GM18873 (cell line): ENCODE results near the gene FNBP1.
"Not testable (repeated sequence)": the region's sequence is repeated elsewhere in the genome, so short reads cannot be mapped to it uniquely, and the experiment has no call there.

Source experiments
- ATAC-seq: cut with Tn5 transposase; IDR thresholded peaks from one replicate; pipeline ENCODE4 v1.9.1; 2021; ENCODE audit warnings: mild to moderate bottlenecking, moderate library complexity, moderate number of reproducible peaks; ENCODE audit not compliant: unreplicated experiment, low FRiP score

The FNBP1 gene

DNA sequence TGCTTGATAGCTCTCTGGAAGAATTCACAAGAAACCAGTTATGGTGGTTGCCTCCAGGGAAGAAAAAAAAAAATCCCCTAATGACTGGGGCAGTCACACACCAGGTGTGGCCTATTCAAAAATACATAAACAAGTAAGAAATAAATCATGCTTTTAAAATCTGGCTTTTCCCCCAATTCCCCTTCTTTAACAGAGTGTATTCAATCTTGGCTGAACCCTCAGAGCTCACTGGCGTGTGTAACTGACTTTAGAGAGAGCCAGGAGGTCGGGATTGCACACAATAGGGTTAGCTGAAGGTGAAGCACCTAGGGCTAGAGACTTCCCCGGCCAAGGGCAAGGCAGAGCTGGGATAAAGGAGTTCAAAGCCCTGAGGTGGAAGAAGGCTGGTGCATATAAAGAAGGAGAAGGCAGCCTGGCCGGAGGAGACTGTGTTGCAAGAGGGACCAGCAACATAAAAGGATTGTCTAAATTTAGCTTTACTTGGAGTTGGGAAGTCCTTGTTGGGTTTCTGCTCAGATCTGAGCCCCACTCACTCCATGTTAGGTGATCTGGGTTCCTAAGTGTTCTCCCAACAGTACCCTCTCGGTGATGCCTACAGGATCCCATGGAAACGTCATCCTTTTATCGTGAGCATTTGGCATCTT is 19.7 kb downstream of the FNBP1 start:
- no peak for ATAC-seq

DNA sequence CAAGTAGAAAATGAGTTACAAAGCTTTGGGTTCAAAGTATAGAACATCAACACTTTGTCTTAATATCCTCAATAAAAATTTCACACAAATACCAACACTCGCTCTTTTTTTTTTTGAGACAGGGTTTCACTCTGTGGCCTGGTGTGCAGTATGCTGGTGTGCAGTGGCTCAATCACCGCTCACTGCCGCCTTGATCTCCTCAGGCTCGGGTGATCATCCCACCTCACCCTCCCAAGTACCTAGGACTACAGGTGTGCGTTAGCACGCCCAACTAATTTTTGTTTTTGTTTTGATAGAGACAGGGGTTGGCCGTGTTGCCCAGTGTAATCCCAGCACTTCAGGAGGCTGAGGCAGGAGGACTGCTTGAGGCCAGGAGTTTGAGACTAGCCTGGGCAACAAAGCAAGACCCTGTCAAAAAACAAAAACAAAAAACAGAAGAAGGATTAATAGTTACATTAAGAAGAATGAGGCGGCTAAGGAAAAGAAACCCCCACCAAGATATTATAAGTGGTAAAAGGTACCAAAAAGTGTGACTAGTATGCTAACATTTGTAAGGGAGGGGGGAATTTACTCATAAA is 20.3 kb downstream of the FNBP1 start:
- no peak for ATAC-seq

GRCh38 chr9:130021842-130022241 is 21.1 kb downstream of the FNBP1 start:
- not testable (repeated sequence) for ATAC-seq

- no peak for ATAC-seq
These were observed 21.9 kb downstream of the FNBP1 start for GRCh38 chr9:130021123-130021522.

DNA sequence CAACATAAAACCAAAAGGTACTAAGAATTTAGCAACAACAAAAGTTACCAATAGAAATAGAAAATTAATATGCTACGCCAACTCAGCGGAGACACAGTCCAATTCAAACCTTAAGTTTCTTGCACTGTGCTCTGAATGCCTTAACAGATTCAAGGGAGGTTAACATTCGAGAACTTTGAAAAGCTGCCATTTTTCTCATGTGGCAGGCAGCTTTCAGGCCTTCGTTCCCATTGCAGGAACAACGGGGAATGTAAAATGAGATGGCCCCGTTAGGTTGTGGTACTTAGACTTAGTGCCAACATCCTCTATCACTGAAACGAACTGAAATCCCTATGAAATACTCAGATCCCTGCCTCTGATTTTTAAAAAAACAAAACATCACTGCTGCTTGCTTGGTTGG is 22.4 kb downstream of the FNBP1 start:
- ATAC-seq: no peak

GRCh38 chr9:130018265-130018664 is 24.7 kb downstream of the FNBP1 start:
- ATAC-seq: no peak

- not testable (repeated sequence) for ATAC-seq
These were observed 25.5 kb downstream of the FNBP1 start for GRCh38 chr9:130017510-130017909.

DNA sequence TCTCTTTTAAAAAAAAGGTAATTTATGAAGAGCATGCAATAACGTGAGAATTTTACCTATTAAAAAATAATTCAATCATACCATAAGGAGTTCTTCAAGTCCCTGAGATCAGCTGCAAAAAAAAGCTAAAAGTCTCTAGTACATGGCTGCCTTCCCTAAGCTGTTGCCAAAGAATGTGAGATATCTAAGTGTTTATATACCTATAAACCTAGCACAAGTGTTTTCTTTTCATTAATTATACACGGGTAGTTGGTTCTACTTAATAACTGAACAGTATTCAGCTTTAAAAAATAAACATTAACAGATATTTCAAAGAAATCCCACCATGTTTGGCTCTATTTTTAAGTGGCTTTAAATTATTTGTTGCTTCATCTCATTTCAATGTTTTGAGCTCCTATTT is 25.9 kb downstream of the FNBP1 start:
- no peak for ATAC-seq

- ATAC-seq: no peak
These were observed 27.5 kb downstream of the FNBP1 start for GRCh38 chr9:130015353-130016019.

DNA sequence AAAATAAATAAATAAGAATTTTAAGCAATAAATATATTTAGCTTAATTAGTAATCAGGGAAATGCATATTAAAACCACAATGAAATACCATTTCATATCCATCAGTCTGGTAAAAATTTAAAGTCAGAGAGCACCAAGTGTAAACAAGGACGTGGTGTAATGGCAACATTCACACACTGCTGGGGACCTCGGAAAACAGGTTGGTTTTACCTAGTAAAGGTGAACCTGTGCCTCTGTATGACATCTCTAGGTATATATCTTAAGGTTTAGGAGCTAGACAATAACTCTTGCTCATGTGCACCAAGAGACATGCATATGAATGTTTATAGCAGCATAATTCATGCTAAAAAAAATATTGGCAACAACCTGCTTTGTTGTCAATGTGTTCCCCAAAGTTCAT is 29.7 kb downstream of the FNBP1 start:
- ATAC-seq: no peak

DNA sequence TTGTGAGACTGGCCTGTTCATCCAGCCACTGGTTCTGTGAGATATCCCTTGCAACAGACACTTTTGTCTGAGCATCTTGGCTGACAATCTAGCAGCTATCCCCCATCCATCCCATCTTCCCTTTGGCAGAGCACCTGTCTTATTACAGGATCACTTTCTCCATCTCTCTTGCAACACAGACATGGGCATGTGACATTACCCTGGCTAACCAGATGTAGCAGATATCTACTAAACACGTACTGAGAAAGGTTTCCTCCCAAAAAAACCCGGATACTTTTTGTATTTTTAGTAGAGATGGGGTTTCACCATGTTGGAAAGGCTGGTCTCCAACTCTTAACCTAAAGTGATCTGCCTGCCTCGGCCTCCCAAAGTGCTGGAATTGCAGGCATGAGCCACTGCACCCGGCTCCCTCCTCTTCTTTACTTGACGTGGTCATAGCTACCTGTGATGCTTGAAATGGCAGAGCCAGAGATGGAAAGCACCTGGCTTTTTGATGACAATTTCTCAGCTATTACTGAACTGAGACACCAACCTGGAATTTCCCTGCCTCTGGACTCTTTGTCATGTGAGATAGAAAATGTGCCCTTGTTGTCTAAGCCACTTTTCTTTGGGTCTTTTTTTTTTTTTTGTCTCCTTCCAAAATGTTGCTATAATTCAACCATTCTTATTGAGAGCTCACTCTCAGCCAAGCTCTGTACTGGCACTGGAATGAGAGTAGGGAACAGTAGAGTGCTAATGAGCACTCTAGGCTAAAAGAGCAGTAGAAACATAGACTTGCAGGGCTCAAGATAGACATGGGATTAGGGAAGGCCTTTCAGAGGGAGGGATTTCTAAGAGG is 32.6 kb downstream of the FNBP1 start:
- ATAC-seq: peak; percentile 36

- not testable (repeated sequence) for ATAC-seq
These were observed 33.4 kb downstream of the FNBP1 start for GRCh38 chr9:130009546-130009945.

DNA sequence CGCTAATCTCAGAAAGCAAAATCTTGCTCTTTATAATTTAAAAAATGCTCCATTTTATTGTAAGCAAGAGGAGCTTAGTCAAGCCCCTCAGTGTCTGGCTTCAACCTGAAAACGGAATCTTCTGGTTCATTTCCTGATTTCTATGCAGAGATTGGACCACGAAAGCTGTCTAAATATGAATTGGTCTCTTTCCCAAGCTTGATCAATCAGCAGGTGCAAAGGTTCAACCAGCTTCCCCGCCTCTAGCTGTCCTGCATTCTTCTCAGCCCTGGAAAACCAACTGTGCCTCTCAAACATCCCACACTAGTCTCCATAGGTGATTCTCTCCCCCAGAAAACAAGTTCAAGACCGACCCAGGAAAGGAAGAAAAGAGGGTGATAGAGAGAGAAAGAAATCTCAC is 34.5 kb downstream of the FNBP1 start:
- ATAC-seq: no peak

DNA sequence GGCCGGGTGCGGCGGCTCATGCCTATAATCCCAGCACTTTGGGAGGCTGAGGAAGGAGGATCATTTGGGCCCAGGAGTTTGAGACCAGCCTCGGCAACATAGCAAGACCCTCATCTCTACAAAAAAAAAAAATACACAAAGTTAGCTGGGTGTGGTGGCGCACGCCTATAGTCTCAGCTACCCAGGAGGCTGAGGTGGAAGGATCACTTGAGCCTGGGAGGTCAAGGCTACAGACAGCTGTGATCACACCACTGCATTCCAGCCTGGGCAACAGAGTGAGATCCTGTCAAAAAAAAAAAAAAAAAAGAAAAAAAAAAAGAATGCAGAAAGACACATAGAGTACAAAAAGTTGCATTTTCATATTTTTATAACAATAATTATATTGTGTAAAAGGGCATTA is 36.0 kb downstream of the FNBP1 start:
- not testable (repeated sequence) for ATAC-seq

DNA sequence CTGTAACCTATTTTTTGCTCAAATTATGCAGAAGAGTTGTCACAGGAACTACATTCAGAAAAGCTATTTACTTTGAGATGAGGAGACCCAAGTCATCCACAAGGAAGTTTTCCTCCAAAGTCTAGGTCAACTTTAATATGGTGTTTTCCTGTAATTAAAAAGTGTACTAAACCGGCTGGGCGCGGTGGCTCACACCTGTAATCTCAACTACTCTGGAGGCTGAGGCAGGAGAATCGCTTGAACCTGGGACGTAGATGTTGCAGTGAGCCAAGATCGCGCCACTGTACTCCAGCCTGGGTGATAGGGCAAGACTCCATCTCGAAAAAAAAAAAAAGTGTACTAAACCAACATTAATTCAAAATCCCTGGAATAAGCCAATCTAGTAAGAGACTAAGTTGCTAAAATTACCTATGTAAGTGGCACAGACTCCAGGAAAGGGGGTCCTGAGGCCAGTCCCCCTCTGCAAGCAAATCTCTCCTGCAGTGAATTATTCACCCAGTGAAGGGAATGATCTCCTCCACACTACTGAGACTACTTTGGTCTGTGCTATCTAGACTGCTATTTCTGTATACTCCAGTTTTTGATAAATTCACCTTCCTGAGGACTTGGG is 38.9 kb downstream of the FNBP1 start:
- no peak for ATAC-seq

- no peak for ATAC-seq
These were observed 40.7 kb downstream of the FNBP1 start for GRCh38 chr9:130002320-130002719.

DNA sequence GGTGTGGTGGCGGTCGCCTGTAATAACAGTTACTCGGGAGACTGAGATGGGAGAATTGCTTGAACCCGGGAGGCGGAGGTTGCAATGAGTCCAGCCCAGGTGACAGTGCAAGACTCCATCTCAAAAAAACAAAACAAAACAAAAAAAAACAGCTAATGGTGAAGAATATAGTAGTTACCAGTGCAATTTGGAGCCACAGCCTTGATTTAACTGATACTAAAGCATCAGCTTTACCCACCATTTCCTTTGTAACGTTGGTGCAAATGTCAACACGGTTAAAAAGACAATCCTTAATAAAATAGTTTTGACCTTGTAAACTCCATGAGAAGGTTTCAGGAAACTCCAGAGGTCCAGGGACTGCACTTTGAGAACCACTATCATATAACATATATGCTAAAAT is 41.8 kb downstream of the FNBP1 start:
- no peak for ATAC-seq

- ATAC-seq: no peak
These were observed 43.9 kb downstream of the FNBP1 start for GRCh38 chr9:129999141-129999510.

GRCh38 chr9:129998491-129999140 is 44.4 kb downstream of the FNBP1 start:
- ATAC-seq: no peak

- ATAC-seq: not testable (repeated sequence)
These were observed 45.3 kb downstream of the FNBP1 start for GRCh38 chr9:129997706-129998105.
